ENCODE data around the gene OGDHL.
"Not testable (repeated sequence)": the region's sequence is repeated elsewhere in the genome, so short reads cannot be mapped to it uniquely, and the experiment has no call there.

The OGDHL gene

GRCh38 chr10:49766484-49766883 is 4.4 kb upstream of the OGDHL start:
- H3K4me3 Mint-ChIP-seq, result no peak overlapping the region
- peaks cover 72% of the 10 kb centered on the region for H3K27me3 Mint-ChIP-seq
- peaks cover 6% of the 10 kb centered on the region for H3K4me1 Mint-ChIP-seq
- ATAC-seq, result no peak
- H3K36me3 Mint-ChIP-seq, result no peaks in the 10 kb centered on the region
- peaks cover 9% of the 10 kb centered on the region for H3K9me3 Mint-ChIP-seq
- H3K27ac Mint-ChIP-seq, result no peak overlapping the region

GRCh38 chr10:49762566-49762877 is 399 bp upstream of the OGDHL start:
- Mint-ChIP-seq H3K4me3 (peak overlapping the region; percentile 55), H3K27me3 (peaks cover 76% of the 10 kb centered on the region), H3K27ac (no peak overlapping the region), H3K36me3 (no peaks in the 10 kb centered on the region), H3K9me3 (peaks cover 9% of the 10 kb centered on the region), H3K4me1 (peaks cover 6% of the 10 kb centered on the region)
- no peak for ATAC-seq

GRCh38 chr10:49761201-49761788 is 828 bp downstream of the OGDHL start:
- Mint-ChIP-seq H3K9me3 (peaks cover 2% of the 10 kb centered on the region), H3K36me3 (no peaks in the 10 kb centered on the region), H3K27me3 (peaks cover 64% of the 10 kb centered on the region), H3K27ac (no peak overlapping the region), H3K4me1 (peaks cover 6% of the 10 kb centered on the region), H3K4me3 (no peak overlapping the region)
- ATAC-seq, result no peak

- Mint-ChIP-seq H3K27me3 (peaks cover 60% of the 10 kb centered on the region), H3K4me1 (peaks cover 6% of the 10 kb centered on the region), H3K9me3 (no peaks in the 10 kb centered on the region), H3K36me3 (no peaks in the 10 kb centered on the region), H3K27ac (no peak overlapping the region), H3K4me3 (no peak overlapping the region)
- ATAC-seq, result no peak
Observed at GRCh38 chr10:49760789-49761188, 1.3 kb downstream of the OGDHL start.

GRCh38 chr10:49759787-49760551 is 2.2 kb downstream of the OGDHL start:
- peaks cover 6% of the 10 kb centered on the region for H3K4me1 Mint-ChIP-seq
- no peaks in the 10 kb centered on the region for H3K36me3 Mint-ChIP-seq
- peaks cover 60% of the 10 kb centered on the region for H3K27me3 Mint-ChIP-seq
- no peak for ATAC-seq
- H3K27ac Mint-ChIP-seq, result no peak overlapping the region
- H3K4me3 Mint-ChIP-seq, result no peak overlapping the region
- H3K9me3 Mint-ChIP-seq, result no peaks in the 10 kb centered on the region

- Mint-ChIP-seq H3K9me3 (no peaks in the 10 kb centered on the region), H3K36me3 (no peaks in the 10 kb centered on the region), H3K4me3 (no peak overlapping the region), H3K4me1 (peaks cover 6% of the 10 kb centered on the region), H3K27me3 (peaks cover 52% of the 10 kb centered on the region), H3K27ac (no peak overlapping the region)
- no peak for ATAC-seq
Observed at GRCh38 chr10:49758249-49758930, 3.7 kb downstream of the OGDHL start.

- Mint-ChIP-seq H3K4me1 (no peaks in the 10 kb centered on the region), H3K9me3 (no peaks in the 10 kb centered on the region), H3K4me3 (no peak overlapping the region), H3K27me3 (peaks cover 50% of the 10 kb centered on the region), H3K27ac (no peak overlapping the region), H3K36me3 (no peaks in the 10 kb centered on the region)
- no peak for ATAC-seq
Observed at GRCh38 chr10:49756641-49757040, 5.5 kb downstream of the OGDHL start.

GRCh38 chr10:49756031-49756430 is 6.1 kb downstream of the OGDHL start:
- Mint-ChIP-seq H3K4me3 (no peak overlapping the region), H3K27ac (no peak overlapping the region), H3K4me1 (no peaks in the 10 kb centered on the region), H3K36me3 (no peaks in the 10 kb centered on the region), H3K27me3 (peaks cover 50% of the 10 kb centered on the region), H3K9me3 (no peaks in the 10 kb centered on the region)
- ATAC-seq, result no peak

GRCh38 chr10:49754951-49755350 is 7.2 kb downstream of the OGDHL start:
- ATAC-seq, result not testable (repeated sequence)
- H3K27me3 Mint-ChIP-seq, result peaks cover 50% of the 10 kb centered on the region

GRCh38 chr10:49752584-49752983 is 9.5 kb downstream of the OGDHL start:
- H3K4me1 Mint-ChIP-seq, result no peaks in the 10 kb centered on the region
- H3K27me3 Mint-ChIP-seq, result peaks cover 29% of the 10 kb centered on the region
- no peak for ATAC-seq
- no peak overlapping the region for H3K27ac Mint-ChIP-seq
- no peaks in the 10 kb centered on the region for H3K36me3 Mint-ChIP-seq
- no peak overlapping the region for H3K4me3 Mint-ChIP-seq
- H3K9me3 Mint-ChIP-seq, result no peaks in the 10 kb centered on the region

More at GRCh38 chr10:49754951-49755350, 7.2 kb downstream of the OGDHL start:
- H3K4me3 Mint-ChIP-seq, H3K9me3 Mint-ChIP-seq, H3K27ac Mint-ChIP-seq, H3K4me1 Mint-ChIP-seq, H3K36me3 Mint-ChIP-seq: not testable (repeated sequence)

GRCh38 chr10:49751636-49752510 is 10.2 kb downstream of the OGDHL start:
- Mint-ChIP-seq H3K27me3 (peaks cover 29% of the 10 kb centered on the region), H3K27ac (no peak overlapping the region), H3K36me3 (no peaks in the 10 kb centered on the region), H3K4me3 (no peak overlapping the region), H3K9me3 (no peaks in the 10 kb centered on the region), H3K4me1 (no peaks in the 10 kb centered on the region)
- ATAC-seq, result no peak

GRCh38 chr10:49751216-49751615 is 10.9 kb downstream of the OGDHL start:
- Mint-ChIP-seq H3K4me1 (no peaks in the 10 kb centered on the region), H3K4me3 (no peak overlapping the region), H3K36me3 (no peaks in the 10 kb centered on the region), H3K27ac (no peak overlapping the region), H3K27me3 (peaks cover 29% of the 10 kb centered on the region), H3K9me3 (no peaks in the 10 kb centered on the region)
- ATAC-seq, result no peak

- no peak overlapping the region for H3K4me3 Mint-ChIP-seq
- no peaks in the 10 kb centered on the region for H3K4me1 Mint-ChIP-seq
- H3K36me3 Mint-ChIP-seq, result no peaks in the 10 kb centered on the region
- H3K27ac Mint-ChIP-seq, result no peak overlapping the region
- ATAC-seq, result no peak
- H3K27me3 Mint-ChIP-seq, result peaks cover 29% of the 10 kb centered on the region
- H3K9me3 Mint-ChIP-seq, result no peaks in the 10 kb centered on the region
Observed at GRCh38 chr10:49750546-49750945, 11.6 kb downstream of the OGDHL start.

- no peak overlapping the region for H3K4me3 Mint-ChIP-seq
- H3K27me3 Mint-ChIP-seq, result peaks cover 29% of the 10 kb centered on the region
- no peaks in the 10 kb centered on the region for H3K9me3 Mint-ChIP-seq
- no peak for ATAC-seq
- no peak overlapping the region for H3K27ac Mint-ChIP-seq
- H3K4me1 Mint-ChIP-seq, result no peaks in the 10 kb centered on the region
- H3K36me3 Mint-ChIP-seq, result no peaks in the 10 kb centered on the region
Observed at GRCh38 chr10:49749556-49750491, 12.3 kb downstream of the OGDHL start.

All from stimulated activated memory B cell treated with anti-CD40 and anti-IgM and Interleukin-4, amounts not matched to agents 10 μg/mL and 1 μg/mL and 100 μg/mL, for 72 hours (primary cell).